GM18873 (cell line): ENCODE data around the gene GPR156.
"Not testable (repeated sequence)": the region's sequence is repeated elsewhere in the genome, so short reads cannot be mapped to it uniquely, and the experiment has no call there.

Experiments used
- ATAC-seq: cut with Tn5 transposase; IDR thresholded peaks from one replicate; pipeline ENCODE4 v1.9.1; 2021; ENCODE audit warnings: mild to moderate bottlenecking, moderate library complexity, moderate number of reproducible peaks; ENCODE audit not compliant: unreplicated experiment, low FRiP score

The GPR156 gene

DNA sequence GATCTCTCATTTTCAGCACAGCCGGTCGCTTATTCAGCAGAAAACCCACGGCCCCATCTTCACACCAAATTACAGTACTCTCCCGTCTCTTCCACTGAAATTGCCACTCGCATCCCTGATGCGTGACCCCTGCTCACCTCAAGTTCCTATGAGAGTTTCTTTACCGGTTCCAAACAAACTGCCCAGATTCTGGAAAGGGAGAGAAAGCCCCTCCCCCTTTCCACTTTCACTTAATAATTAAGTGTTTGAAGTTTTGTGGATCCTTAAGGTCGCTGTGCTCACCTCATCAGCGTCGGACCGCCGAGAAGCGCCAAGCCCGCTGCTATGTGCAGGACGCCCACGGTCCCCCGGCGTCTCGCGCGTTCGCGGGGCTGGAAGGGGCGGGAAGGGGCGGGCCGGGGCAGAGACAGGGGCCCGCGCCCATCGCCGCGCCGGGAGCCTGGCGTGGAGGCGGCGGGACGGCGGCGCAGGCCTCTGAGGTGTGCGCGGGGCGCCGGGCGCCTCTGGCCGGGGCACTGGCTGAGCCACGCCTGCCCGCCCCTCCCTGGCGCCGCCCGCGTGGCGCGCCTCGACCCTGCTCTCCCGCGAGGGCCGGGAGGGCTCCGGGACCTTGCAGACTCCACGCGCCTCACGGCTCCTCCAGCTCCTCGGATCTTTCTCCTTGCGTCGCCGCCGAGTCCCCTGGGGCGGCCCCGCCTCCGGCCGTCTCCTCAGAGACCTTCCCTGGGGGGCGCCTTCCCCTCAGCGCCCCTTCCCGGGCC is at the start of gene GPR156:
Gene GPR156, minus strand, starts transcription at position 476 of the 761 bp plus-strand sequence. CDS start 41,124 bp downstream, outside the sequence.
- no peak for ATAC-seq

DNA sequence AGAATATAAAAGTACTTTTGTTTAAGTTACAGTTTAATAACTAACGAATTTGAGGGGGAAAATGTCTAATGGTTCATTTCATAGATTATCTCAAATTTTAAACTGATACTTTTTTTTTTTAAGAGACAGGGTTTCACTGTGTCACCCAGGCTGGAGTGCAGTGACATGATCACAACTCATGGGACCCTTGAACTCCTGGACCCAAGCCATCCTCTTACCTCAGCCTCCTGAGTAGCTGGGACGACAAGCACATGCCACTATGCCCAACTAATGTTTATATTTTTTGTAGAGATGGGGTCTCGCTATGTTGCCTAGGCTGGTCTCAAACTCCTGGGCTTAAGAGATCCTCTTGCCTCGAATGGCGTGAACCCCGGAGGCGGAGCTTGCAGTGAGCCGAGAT is 47.6 kb upstream of the GPR156 start:
- no peak for ATAC-seq

DNA sequence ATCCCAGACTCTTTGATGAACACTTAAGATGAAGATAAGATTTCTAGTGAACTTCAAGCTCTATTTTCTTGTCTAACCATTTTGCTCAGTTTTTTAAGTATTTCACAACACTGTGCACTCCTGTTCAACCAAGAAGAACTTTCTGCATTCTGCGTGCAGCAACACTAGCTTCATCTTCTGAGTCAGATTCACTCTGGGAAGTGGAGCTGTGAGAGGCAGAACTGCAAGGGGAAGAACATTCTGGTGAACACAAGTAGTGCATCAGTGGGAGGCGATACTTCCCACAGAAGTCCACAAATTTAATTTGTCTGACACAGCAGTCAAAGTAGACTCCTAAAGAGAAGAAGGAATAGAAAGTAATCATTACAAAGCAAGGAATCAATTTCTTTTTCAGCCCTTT is 46.1 kb upstream of the GPR156 start:
- no peak for ATAC-seq

DNA sequence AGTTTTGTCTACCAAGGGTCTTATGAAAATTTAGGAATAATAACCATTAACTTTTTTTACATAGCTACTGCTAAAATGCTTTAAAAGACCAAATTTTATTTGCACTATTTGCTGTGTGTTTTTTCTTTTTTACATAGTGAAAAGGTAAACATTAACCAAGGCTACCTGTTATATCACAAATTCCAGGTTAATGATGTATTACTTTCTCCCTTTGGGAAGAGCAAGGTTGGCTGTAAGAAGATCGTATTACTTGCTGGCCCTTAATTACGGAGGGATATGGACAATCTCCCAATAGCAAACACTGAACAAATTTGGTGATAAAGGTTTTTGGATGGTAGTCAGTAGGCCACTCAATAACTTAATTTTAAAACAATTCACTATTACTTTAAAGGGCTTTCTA is 41.8 kb upstream of the GPR156 start:
- ATAC-seq, result no peak

DNA sequence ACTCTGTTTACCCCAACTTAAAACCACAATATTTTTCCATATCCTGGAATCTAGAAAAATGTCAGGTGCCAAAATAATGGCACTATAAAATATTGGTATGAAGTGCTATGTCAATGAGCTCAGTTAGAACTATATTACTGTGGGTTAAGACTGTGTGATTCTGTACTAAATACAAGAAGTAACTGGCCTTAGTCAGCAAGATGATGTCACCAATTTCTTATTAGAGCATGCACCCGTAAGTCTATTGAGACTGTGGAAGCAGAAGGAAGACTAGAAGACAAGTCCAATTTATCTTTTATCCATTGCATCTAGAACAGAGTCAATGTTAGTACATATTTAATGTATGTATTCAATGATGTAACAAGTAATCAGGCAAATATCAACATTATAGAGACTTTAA is 39.2 kb upstream of the GPR156 start:
- no peak for ATAC-seq

DNA sequence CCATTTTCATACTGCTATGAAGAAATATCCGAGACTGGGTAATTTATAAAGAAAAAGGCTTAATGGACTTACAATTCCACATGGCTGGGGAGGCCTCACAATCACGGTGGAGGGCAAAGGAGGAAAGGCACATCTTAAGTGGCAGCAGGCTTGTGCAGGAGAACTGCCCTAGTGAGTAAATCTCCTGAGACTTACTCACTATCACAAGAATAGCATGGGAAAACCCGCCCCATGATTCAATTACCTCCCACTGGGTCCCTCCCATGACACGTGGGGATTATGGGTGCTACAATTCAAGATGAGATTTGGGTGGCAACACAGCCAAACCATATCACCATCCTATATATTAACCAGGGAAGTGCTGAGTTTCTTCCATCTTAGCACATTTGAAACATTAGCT is 38.7 kb upstream of the GPR156 start:
- not testable (repeated sequence) for ATAC-seq

DNA sequence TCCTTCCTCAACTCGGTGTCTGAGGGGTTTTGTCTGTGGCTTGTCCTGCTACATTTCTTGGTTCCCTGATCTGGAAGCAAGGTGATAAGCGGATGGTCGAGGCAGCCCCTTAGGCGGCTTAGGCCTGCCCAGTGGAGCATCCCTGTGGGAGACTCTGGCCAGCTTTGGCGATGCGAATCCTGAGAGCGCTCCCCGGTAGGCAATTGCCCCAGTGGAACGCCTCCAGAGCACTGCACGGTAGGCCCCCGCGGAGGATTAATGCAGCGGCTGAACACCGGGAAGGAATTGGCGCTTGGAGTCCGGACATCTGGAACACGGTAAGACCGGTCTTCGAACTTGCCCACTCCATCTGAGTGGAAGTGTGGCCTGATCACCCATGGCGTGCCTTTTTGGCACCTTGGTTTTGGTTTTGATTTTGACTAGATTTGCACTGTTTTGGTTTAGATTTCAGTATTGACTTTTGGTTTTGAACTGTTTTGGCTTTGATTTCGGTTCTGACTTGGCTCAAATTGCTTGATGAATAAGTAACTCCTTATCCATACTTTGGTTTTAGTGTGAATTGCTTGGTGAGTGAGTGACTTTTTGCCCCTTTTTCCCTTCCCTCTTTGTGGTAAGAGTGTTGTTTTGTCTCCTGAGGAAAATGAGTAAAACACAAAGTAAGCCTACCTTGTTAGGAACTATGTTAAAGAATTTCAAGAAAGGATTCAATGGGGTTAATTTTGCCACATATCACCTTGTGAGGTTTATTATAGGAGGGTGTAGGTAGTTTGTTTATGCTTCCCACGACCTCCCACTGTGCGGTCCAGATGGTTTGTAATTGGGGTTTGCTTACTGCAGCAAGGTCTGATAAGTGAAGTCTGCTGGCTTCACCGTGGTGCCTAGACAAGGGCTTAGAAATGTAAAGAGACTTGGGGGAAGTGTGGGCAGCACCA is 27.1 kb upstream of the GPR156 start:
- ATAC-seq, result no peak

DNA sequence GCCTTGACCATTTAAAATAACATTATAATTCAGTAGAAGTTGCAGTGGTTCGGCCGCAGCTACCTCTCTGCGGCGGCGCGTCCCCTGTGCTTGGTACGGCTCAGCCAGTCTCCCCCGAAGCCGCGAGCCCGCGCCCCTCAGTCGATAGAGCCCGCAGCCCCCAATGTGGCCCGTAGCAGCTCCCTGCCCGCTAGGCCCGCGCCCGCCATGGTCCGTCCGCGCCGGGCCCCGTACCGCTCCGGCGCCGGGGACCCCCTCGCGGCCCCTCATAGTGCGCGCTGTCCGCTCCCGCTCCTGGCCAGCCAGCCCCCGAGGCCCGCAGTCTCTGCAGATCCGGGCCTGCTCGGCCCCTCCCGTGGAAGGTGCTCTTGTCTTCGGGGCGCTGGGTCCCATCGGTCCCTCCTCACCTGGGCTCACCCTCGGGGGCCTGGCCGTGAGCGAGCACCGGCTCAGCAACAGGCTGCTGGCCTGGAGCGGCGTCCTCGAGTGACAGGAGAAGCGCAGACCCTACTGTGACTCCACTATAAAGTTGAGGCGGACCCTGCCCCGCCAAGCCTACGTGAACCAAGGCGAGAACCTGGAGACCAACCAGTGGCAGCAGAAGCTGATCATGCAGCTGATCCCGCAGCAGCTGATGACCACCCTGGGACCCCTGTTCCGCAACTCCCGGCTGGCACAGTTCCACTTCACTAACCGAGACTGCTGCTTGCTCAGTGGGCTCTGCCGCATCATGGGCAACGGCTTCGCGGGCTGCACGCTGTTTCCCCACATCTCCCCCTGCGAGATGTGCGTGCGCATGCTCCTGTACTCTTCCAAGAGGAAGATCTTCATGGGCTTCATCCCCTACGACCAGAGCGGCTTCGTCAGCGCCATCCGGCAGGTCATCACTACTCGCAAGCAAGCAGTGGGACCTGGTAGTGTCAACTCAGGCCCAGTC is 21.8 kb upstream of the GPR156 start:
- ATAC-seq, result no peak

DNA sequence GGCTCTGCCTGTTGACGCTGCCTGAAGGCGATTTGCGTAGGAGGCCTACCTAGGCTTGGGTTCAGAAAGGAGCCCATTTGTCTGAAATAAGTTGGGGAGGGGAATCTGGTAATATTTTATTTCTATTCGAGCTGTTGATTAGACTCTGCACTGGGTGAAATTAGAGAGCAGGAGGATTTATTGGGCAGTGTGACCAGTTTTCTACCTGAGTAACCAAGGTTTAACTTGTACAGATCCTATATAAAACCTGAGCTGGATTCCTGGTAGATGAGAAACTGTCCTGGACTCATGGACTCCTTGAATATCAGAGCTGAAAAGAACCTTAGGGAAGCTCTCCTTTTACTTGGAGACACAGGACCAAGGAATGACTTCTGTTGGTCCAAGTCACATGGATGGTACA is 19.6 kb upstream of the GPR156 start:
- no peak for ATAC-seq

DNA sequence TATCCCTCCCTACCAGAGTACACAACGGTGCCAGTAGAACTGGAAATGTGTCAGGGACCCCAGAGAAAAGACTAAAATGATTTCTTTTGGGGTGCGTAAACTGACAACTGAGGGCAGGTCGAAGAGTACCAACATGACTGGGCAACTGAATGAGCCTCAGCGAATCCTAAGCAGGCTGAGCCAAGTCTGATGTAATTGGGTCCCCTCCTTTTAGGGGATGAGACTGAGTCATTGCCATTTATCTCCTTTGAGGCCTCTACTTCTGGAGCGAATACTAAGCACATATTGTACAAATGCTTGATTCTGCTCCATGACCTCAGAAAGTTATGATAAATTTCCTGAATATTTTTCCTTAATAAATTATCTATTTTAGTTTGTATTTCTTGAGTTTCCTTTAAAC is 17.3 kb upstream of the GPR156 start:
- no peak for ATAC-seq

DNA sequence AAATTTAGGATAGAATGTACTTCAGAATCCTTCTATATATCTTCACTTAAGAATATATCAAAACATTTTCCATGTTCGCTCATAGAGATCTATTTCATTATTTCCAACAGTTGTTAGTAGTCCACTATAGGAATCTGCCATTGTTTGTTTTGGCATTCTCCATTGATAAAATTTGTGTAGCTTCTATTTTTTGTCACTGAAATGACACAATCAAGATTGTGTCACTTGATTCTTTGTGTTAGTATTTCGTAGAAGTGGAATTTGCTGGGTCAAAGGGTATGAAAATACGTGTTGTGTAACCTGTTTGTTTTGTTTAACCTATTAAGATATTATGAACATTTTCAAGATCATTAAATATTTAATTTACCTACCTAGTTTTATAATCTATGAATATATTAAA is 15.9 kb upstream of the GPR156 start:
- no peak for ATAC-seq

DNA sequence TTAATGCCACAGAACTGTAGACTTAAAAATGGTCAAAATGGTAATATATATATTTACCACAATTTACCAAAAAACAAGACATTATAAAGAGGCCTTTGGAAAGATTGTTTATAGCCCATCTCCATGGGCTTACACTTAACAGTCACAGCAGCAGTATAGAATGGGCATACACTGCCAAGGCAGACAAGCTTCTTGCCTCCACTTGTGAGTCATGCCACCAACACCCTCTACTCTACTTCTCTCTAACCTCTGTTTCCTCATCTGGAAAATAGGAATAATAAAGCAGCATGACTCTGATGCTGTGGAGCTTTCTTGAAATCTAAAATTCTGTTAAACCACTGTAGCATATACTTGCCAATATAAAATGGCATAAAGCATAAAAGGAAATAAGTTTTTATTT is 14.4 kb upstream of the GPR156 start:
- no peak for ATAC-seq

DNA sequence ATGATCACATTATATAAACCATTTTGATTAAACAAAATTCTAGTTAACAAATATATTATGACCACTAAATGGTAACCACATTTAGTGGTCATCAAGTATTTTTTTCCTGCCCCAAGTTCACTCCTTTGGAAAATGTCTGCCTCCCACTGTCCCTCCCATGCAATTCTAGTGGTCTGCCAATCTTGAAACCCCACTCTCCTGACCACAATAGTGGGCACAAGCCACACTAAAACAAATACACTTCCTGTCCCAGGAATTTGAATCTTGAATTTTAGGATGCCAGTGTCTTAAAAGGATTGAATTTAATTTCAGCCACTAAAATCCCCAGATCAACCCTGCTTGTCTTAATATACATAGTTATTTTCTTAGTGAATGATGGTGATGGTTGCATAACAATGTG is 14.0 kb upstream of the GPR156 start:
- no peak for ATAC-seq

DNA sequence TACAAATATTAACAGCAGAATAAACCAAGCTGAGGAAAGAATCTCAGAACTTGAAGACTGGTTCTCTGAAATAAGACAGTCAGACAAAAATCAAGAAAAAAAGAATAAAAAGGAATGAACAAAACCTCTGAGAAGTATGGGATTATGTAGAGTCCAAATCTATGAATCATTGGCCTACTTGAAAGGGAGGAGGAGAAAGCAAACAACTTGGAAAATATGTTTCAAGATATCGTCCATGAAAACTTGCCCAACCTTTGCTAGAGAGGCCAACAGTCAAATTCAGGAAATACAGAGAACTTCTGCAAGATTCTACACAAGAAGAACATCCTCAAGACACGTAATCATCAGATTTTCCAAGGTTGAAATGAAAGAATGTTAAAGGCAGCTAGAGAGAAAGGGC is 6.5 kb upstream of the GPR156 start:
- ATAC-seq, result not testable (repeated sequence)

DNA sequence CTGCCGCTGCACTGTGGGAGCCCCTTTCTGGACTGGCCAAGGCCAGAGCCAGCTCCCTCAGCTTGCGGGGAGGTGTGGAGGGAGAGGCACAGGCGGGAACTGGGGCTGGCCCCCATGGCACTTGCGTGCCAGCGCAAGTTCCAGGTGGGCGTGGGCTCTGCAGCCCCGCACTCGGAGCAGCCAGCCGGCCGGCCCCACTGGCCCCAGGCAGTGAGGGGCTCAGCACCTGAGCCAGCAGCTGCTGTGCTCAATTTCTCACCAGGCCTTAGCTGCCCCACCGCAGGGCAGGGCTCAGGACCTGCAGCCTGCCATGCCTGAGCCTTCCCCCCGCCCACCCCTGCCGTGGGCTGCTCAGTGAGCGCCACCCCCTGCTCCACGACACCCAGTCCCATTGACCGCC is 4.6 kb upstream of the GPR156 start:
- ATAC-seq, result no peak

DNA sequence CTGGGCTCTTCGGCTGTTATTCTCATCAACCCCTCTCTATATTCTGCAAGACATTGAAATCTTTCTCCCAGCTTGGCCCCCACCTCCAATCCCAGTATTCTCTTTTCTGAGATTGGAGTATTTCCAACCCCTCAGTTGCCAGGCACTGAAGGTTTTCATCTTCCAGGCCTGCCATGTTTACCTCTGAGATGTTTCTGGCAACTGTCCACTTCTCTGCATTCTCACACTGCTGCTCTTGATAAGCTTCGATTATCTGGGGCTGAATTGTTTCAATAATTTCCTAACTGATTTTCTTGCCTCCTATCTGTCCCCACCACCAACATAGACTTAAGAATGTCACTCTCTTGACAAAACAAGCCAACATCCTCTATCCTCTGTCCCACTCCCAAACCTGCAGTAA is 1.4 kb upstream of the GPR156 start:
- no peak for ATAC-seq

DNA sequence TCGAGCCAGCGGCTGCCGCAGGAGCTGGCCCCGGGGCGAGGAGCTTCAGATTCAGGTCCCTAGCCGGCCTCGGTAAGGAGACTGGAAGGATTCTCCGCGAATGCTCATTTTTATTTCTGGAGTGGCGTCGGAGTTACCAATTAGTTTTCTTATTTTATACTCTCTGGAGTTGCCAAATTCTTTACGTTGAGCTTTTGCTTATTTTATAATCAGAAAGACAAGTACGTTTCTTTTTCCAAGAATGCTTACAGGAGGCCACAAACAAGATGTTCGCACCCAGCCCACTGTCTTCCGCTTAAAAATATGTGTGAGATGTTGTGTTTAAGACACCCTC is 453 bp upstream of the GPR156 start:
- no peak for ATAC-seq

DNA sequence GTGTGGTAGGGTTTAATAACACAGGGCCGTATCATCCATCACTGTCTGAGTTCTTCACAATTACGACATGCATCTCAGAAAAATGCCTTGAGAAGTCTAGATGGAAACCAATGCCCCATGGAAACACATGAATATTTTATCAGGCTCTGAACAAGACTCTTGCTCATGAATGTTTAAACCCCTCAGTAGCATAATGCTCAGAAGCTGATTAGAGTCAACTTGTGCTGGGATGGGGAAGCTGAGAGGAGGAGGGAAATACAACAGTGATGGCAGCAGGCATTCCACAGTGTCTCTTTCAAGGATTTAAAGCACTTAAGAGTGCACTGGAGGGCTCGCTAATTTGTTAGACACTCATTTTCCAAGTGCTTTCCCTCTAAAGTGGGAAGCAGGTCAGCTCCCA is 3.8 kb downstream of the GPR156 start:
- no peak for ATAC-seq

DNA sequence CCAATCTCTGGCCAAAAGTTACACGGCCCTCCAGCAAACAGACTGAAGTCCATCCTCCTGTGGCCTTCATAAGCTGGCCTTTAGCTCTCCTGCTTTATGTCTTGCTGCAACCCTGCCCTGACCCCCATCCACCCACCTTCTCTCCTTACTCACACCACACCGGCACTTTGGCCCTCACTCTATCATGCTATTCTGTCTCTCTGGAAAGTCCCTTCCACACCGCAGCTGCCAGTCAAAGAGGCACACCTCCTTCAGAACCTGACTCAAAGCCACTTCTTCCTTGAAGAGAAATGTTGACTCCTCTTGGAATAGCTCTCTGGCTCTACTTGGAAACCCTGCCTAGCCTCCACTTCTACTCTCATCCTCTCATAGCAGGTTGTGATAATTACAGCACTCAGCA is 4.5 kb downstream of the GPR156 start:
- ATAC-seq, result no peak

DNA sequence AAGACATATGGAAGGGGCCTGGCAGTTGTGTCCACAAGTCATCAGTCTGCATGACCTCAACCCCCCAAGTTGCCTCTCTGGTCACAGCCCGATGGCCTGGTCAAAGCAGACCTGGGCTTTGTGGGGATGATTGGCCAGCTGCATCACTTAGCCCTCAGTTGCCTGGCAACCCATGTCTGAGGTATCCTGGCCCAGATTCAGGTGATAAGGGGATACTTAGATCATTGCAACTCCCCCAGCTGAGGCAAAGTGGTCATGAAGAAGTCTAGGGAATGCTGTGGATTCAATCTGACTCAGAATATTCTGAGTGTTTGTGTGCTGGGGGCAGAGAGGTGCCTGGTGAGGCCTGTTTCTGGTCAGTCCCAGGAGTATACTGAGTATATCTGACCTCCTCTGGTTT is 5.0 kb downstream of the GPR156 start:
- no peak for ATAC-seq

DNA sequence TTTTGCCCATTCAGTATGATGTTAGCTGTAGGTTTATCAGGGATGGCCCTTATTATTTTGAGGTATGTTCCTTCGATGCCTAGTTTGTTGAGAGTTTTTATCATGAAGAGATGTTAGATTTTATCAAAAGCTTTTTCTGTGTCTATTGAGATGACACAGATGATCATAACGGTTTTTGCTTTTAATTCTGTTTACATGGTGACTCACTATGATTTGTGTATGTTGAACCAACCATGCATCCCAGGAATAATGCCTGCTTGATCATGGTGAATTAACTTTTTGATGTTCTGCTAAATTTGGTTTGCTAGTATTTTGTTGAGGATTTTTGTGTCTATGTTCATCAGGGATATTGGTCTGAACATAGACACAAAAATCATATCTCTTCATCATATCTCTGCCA is 8.3 kb downstream of the GPR156 start:
- ATAC-seq, result no peak
